ENCODE results near the gene LGMN. TPM values are rescaled to one million over a fixed set of nuclear protein-coding genes. Genes with fewer than 3 reads are reported as not detected.
"Not testable (repeated sequence)": the region's sequence is repeated elsewhere in the genome, so short reads cannot be mapped to it uniquely, and the experiment has no call there.

LGMN gene
- total and polyA plus RNA-seq, 9 of the 15 experiments (the other 6 are each of a cell fraction or from before 2014, with no cell fraction given): 0.05 to 1.4 (median 0.43) TPM; not detected in 2

DNA sequence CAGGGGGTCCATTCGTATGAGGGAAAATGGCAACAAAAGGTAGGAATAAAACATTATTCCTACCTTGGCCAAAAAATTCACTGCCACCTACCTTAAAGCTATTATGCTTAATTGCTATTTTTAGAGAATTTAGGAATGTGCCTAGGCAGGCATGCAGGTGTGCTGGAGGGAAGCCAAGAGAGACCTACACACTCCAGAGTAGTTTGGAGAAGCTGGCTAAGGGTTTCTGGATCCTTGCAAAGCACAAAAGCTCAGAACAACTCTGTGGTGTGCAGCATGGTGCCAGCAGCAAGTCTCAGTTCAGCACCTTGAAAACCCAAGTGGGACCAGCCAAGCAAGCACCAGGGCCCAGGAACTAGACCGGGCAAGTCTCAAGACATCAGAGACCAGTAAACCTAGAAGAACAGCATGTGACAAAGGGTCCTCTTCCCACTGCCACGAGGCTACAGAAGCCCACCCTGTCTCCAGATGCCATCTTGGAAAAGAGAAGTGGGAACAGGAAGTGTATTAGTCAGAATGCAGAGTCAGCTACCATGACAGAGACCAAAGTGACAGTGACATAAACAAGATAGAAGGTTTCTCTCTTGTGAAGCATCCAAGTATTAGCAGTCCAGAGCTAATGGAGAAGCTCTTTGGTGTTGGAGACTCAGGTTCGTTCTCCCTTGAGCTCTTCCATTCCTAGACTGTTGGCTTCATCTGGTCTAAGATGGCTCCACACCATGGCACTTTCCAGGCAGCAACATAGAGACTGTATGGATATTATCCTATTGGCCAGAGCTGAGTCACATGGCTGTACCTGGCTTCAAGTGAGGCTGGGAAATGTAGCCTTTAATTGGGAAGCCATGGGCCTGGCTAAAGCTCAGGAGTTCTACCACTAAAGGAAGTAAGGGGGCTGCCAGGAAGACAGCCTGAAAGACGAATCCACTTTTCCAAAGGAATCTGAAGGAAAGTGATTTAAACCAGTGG is 15.5 kb upstream of the LGMN start:
- H3K4me1 ChIP-seq (replicated peaks in 1 of 2; ENCODE audit: control insufficient read depth in 2 of 2, insufficient read depth in 2 of 2, low read length in 2 of 2); POLR2A ChIA-PET; H3K27me3 ChIP-seq (ENCODE audit: control insufficient read depth in 2 of 2, insufficient read depth in 2 of 2, low read length in 2 of 2); H4K20me1 ChIP-seq (replicated peaks; ENCODE audit: control insufficient read depth, insufficient read depth, low read length); H3K9me1 ChIP-seq (ENCODE audit: control insufficient read depth, insufficient read depth, low read length); DNase-seq (ENCODE audit: extremely low read depth in 1 of 4, low spot score in 3 of 4); in situ Hi-C loops (cut with MboI); H3K27ac ChIP-seq (ENCODE audit: extremely low read depth, low read depth, low read length); BruUV-seq (replicated peaks); H3K9ac ChIP-seq (ENCODE audit: insufficient read depth in 1 of 2, low read depth in 2 of 2, low read length in 2 of 2); H3K4me2 ChIP-seq (ENCODE audit: insufficient read depth, low read length); intact Hi-C loops (cut with micrococcal nuclease); H3K9me3 ChIP-seq (replicated peaks; ENCODE audit: control insufficient read depth, insufficient read depth, low read depth, low read length); CTCF ChIA-PET (ENCODE audit: low intra/inter-chr PET ratio); H3K36me3 ChIP-seq (ENCODE audit: control insufficient read depth, insufficient read depth, low read length); H3K4me3 ChIP-seq; H3K79me2 ChIP-seq (ENCODE audit: control insufficient read depth, insufficient read depth, low read length): not testable (repeated sequence)
- 12% methylated on average over 2 of the region's 5 CpGs for WGBS (ENCODE audit: insufficient coverage, low coverage, missing lambda C conversion rate)
- peak; percentile 87 for ATAC-seq
- 0 out of 2 replicates have a peak, but pooled peaks have one; percentile 28 for TF ChIP-seq HCFC1 (IDR thresholded peaks at IDR 0.05; ENCODE audit: low read depth, low read length)
- TF ChIP-seq USF2 (CRISPR knock-in tag; IDR thresholded peaks at IDR 0.05): peak; percentile 73
- H2AFZ ChIP-seq (ENCODE audit: low read depth, low read length): 0 out of 2 replicates have a peak overlapping the region, but pooled peaks have one; percentile 45
- FAIRE-seq: peak; percentile 78

- POLR2A ChIA-PET: no interaction called here
- WGBS (ENCODE audit: insufficient coverage, low coverage, missing lambda C conversion rate): 53% methylated on average over 3 of the region's 7 CpGs
- no peak for DNase-seq (ENCODE audit: extremely low read depth in 1 of 4, low spot score in 3 of 4)
- TF ChIP-seq ZNF324 (CRISPR knock-in tag; IDR thresholded peaks at IDR 0.05) (no peak), DDX20 (tag; IDR thresholded peaks at IDR 0.05; ENCODE audit: low read depth) (no peak), ZBTB2 (IDR thresholded peaks at IDR 0.05) (no peak)
- TF ChIP-seq, protein P1, sequence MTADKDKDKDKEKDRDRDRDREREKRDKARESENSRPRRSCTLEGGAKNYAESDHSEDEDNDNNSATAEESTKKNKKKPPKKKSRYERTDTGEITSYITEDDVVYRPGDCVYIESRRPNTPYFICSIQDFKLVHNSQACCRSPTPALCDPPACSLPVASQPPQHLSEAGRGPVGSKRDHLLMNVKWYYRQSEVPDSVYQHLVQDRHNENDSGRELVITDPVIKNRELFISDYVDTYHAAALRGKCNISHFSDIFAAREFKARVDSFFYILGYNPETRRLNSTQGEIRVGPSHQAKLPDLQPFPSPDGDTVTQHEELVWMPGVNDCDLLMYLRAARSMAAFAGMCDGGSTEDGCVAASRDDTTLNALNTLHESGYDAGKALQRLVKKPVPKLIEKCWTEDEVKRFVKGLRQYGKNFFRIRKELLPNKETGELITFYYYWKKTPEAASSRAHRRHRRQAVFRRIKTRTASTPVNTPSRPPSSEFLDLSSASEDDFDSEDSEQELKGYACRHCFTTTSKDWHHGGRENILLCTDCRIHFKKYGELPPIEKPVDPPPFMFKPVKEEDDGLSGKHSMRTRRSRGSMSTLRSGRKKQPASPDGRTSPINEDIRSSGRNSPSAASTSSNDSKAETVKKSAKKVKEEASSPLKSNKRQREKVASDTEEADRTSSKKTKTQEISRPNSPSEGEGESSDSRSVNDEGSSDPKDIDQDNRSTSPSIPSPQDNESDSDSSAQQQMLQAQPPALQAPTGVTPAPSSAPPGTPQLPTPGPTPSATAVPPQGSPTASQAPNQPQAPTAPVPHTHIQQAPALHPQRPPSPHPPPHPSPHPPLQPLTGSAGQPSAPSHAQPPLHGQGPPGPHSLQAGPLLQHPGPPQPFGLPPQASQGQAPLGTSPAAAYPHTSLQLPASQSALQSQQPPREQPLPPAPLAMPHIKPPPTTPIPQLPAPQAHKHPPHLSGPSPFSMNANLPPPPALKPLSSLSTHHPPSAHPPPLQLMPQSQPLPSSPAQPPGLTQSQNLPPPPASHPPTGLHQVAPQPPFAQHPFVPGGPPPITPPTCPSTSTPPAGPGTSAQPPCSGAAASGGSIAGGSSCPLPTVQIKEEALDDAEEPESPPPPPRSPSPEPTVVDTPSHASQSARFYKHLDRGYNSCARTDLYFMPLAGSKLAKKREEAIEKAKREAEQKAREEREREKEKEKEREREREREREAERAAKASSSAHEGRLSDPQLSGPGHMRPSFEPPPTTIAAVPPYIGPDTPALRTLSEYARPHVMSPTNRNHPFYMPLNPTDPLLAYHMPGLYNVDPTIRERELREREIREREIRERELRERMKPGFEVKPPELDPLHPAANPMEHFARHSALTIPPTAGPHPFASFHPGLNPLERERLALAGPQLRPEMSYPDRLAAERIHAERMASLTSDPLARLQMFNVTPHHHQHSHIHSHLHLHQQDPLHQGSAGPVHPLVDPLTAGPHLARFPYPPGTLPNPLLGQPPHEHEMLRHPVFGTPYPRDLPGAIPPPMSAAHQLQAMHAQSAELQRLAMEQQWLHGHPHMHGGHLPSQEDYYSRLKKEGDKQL (CRISPR knock-in tag; IDR thresholded peaks at IDR 0.05; ENCODE audit: borderline replicate concordance): no peak
These were observed 12.0 kb upstream of the LGMN start for GRCh38 chr14:92760524-92760805.

More at GRCh38 chr14:92760524-92760805, 12.0 kb upstream of the LGMN start:
- FAIRE-seq: no peak
- H2AFZ ChIP-seq (ENCODE audit: low read depth, low read length): peak overlapping the region; percentile 79
- peaks cover 0 to 9% of the 10 kb centered on the region in 2 experiments; a peak in 3 of 5 replicates for H3K4me1 ChIP-seq (replicated peaks in 1 of 2; ENCODE audit: control insufficient read depth in 2 of 2, insufficient read depth in 2 of 2, low read length in 2 of 2)
- no peak for ATAC-seq
- no TSS peak for BruUV-seq (replicated peaks)
- no peaks in the 10 kb centered on the region for H3K79me2 ChIP-seq (ENCODE audit: control insufficient read depth, insufficient read depth, low read length)
- H3K9ac ChIP-seq (ENCODE audit: insufficient read depth in 1 of 2, low read depth in 2 of 2, low read length in 2 of 2): no peak overlapping the region
- no peaks in the 10 kb centered on the region for H3K9me3 ChIP-seq (replicated peaks; ENCODE audit: control insufficient read depth, insufficient read depth, low read depth, low read length)
- no peak overlapping the region for H3K4me3 ChIP-seq
- H3K9me1 ChIP-seq (ENCODE audit: control insufficient read depth, insufficient read depth, low read length): no peaks in the 10 kb centered on the region
- H3K27me3 ChIP-seq (ENCODE audit: control insufficient read depth in 2 of 2, insufficient read depth in 2 of 2, low read length in 2 of 2): no peaks in the 10 kb centered on the region
- in situ Hi-C loops (cut with MboI) (no loop called here), intact Hi-C loops (cut with micrococcal nuclease) (no loop called here)
- CTCF ChIA-PET (ENCODE audit: low intra/inter-chr PET ratio): no interaction called here
- no peak overlapping the region for H3K4me2 ChIP-seq (ENCODE audit: insufficient read depth, low read length)
- no peaks in the 10 kb centered on the region for H3K36me3 ChIP-seq (ENCODE audit: control insufficient read depth, insufficient read depth, low read length)
- no peak overlapping the region for H3K27ac ChIP-seq (ENCODE audit: extremely low read depth, low read depth, low read length)
- H4K20me1 ChIP-seq (replicated peaks; ENCODE audit: control insufficient read depth, insufficient read depth, low read length): no peaks in the 10 kb centered on the region
